T-helper 2 cell treated with Interferon-gamma antibody and Interleukin-4, amounts not matched to agents 100 ng/mL and 5 ng/mL, for 36 hours (primary cell): Measurements from ENCODE around the gene SLC7A8. TPM values are rescaled to one million over a fixed set of nuclear protein-coding genes. Genes with fewer than 3 reads are reported as not detected.

ENCODE experiments used
- intact Hi-C: fragments of 100-400 bp; cut with micrococcal nuclease; formaldehyde crosslinking; loops from one replicate; pipeline ENCODE4 v1.15.1; 2023
- total RNA-seq: library from RNA; stranded (reverse); gene quantifications from 2 replicates; pipeline ENCODE4 v1.2.3, GENCODE V29; 2022

SLC7A8 gene
- total RNA-seq, 1 donor from 2014 or later: 1.0 TPM

DNA sequence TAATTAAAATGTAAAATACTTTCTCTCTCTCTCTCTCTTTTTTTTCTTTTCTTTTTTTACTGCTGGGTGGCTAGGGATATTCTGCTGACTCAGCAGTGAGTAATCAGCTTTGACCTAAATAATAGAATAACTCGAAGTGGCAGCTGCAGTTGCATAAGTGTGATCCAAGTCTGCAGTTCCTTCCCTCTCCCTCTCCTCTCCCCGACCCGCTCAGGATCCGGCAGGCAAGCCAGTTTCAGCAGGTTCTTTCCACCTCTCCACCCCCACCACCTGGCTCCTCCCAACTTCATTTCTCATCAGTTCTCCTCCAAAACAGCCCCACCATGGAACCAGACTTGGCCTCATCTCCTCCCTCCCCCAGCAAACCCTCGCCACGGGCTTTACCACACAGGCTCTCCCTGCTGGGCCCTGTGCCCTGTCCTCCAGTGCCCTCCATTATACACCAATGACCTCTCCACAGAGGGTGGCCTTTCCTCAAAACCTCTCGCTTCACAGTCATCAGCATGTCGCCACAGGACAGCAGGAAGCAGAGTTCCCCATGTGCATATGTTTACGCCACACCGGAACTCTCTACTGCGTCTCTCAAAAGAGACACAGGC, 22.4 kb downstream of the SLC7A8 start:
- intact Hi-C loops: no loop called here

- intact Hi-C loops: no loop called here
These were observed 23.9 kb downstream of the SLC7A8 start for GRCh38 chr14:23159532-23159931.

DNA sequence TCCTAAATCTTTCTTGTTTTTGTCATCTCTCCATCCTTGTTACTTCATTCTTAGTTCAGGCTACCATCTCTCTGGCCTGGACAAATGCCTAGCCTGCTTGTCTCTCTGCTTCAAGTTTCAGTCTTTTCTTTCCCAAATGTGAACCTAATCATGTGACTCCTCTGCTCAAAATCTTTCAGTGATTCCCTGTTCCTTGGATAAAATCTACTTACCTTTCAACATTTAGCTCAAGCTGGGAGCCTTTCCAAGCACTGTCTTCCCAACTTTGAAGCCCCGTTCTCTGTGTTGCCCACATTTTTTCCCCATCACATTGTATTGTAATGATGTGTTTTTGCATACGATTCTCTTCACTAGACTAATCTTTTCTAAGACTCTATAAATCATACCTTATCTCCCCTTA, 24.7 kb downstream of the SLC7A8 start:
- intact Hi-C loops: no loop called here

DNA sequence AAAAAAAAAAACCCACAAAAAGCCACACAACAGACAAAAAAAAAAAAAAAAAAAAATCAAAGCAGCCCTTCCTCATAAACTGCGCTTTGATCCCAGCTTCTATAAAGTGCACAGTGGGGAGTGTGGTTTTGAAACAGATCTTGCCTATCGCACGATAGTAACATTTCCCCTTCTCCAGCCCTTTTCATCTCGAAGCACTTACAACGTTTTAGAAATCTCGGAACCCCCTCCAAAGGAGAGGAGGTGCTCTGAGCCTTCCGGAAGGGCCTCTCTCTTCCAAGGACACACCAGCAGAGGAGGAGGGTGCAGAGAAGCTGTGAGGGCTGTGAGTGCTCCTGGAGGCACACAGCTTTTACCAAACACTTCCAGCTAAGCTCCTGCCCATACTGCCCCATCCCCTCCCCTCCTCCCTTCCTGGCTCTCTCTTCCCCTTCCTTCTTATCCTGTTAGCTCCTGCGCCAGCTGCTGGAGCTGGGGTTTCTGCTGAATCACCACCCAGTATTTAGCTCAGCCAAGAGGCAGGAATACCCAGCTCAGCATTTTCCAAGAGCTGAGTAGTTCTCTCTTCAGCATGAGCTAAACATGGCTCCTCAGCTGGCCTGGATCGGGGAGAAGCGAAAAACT, 28.4 kb downstream of the SLC7A8 start:
- intact Hi-C loops: no loop called here

DNA sequence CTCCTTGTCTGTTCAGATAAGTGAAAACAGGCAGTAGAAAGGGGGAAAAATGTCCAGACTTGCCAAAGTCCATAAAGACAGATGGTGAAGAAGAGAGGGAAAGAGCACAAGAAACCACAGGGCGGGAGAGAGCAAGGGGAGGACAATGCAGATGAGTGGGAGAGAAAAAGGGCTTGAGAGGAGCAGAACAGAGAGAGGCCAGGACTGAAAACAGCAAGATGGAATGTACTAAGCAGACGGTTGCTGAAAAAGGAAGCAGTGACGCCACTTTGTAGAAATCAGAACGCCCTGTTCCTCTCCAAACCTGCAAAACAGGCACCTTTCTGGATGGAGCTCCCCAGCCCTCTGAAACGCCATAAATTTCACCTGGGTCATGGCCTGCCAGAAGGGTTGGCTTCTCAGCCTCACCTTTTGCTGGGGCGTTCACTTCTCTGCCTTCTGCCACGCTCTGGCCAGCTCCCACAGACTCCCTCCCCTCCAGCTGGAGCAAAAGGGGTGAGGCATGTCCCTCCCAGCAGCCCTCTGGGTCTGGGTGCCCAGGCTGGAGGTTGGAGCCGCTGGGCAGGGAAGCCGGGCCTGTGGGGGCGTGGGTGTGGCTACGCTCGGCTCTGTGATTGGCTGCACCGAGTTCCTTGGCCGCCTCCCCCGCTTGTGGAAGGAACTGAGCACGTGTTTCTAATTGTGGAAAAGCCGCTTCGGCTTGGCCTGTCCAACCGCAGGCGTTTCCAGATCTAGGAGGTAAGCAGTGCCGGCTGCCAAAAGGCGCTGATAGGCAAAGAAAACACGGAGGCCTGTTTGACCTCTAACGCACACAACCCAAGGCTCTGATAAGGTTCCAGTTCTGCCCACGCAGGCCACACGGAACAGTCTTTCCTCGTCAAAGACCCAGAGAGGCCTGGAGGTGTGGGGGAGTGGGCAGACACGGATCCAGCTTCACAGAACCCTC, 29.3 kb downstream of the SLC7A8 start:
- intact Hi-C loops: no loop called here

DNA sequence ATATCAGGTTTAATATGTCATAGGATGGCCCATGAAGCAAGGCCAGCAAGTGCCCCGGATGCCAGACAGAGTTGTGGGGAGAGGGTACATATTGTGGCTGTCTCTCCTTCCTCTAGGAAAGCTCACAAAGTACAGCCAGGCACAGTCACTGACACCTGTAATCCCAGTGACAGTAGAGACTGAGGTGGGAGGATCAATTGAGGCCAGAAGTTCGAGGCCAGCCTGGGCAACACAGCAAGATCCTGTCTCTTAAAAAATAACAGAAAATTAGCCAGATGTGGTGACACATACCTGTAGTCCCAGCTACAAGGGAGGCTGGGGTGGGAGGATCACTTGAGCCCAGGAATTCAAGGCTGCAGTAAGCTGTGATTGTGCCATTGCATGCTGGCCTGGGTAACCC, 32.1 kb downstream of the SLC7A8 start:
- intact Hi-C loops: no loop called here

GRCh38 chr14:23149745-23150144, 33.7 kb downstream of the SLC7A8 start:
- intact Hi-C loops: no loop called here

- intact Hi-C loops: no loop called here
These were observed 34.7 kb downstream of the SLC7A8 start for GRCh38 chr14:23148591-23149249.

DNA sequence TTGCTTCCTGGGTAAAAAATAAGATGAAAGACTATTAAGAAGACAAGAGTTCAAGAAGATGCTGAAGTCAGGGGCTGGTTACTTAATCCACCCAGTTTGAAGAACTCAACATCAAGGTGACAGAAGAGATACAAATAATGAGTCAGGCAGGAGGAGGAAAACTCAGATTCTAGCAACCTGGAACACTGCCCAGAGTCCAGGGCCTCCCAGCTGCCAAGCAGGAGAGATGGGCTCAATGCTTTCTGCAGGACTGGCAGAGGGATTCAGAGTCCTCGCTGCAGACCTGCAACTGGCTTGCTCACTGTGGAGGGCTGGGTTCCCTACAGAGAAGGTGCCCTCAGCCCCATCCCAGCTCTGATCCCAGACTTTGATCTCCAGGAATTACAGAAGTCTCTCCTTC, 35.8 kb downstream of the SLC7A8 start:
- intact Hi-C loops: no loop called here

GRCh38 chr14:23146980-23147379, 36.5 kb downstream of the SLC7A8 start:
- intact Hi-C loops: no loop called here

GRCh38 chr14:23146351-23146910, 37.0 kb downstream of the SLC7A8 start:
- intact Hi-C loops: no loop called here

DNA sequence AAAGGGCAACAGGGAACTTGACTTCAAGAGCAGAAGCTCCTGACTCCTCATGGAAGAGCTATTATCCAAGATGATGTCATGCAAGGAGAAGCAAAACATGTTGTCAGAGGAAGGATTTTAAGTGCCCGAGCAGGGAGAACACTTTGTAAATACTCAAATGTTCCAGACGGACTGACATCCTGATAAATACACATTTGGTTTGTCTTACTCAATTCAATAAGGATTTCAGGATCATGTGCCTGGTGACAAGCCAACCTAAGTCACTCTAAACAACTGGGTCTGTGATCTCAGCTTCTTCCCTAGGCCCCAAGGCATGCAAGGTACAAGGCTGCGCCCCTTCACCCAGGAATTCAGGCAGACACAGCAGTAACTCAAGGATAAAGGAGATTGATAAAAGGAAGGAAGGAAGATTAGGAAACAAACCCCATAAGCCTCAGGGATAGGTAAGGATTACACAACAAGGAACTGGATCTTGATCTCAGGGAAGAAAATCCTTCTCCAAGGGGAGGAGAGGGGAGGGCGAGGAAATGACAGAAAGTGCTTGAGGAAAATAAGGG, 37.6 kb downstream of the SLC7A8 start:
- intact Hi-C loops: no loop called here

DNA sequence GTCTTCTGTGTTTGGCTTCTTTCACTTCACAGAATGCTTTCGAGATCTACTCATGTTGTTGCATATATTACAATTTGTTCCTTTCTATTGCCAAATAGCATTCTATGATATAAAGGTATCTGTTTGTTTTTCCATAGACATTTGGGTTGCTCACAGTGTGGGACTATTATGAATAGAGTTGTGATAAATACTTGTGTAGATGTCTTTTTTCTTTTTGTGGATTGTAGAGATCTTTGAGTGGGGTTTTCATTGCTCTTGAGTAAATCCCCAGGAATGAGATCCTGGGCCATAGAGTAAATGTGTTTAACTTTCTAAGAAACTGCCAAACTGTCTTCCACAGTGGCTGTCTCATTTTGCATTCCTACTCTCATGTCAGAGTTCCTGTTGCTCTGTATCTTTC, 39.5 kb downstream of the SLC7A8 start:
- intact Hi-C loops: no loop called here

DNA sequence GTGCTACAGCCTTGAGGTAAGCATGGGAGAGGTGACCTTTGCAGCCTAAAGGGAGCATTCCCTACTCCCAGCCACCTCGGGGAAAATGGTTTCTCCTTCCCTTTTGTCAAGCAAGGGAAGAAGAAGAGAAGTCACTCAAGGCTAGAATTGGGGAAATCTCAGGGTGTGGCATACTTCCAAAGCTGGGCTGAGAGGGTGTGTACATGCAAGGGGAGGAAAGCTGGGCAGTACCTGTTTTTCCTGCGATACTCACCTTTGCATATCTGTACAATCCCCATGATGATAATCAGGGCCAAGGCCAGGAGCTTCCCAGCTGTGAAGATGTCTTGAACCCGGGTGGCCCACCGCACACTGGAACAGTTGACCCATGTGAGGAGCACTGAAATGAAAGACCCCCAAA, 40.6 kb downstream of the SLC7A8 start:
- intact Hi-C loops: no loop called here

- intact Hi-C loops: no loop called here
These were observed 41.6 kb downstream of the SLC7A8 start for GRCh38 chr14:23141706-23142444.

DNA sequence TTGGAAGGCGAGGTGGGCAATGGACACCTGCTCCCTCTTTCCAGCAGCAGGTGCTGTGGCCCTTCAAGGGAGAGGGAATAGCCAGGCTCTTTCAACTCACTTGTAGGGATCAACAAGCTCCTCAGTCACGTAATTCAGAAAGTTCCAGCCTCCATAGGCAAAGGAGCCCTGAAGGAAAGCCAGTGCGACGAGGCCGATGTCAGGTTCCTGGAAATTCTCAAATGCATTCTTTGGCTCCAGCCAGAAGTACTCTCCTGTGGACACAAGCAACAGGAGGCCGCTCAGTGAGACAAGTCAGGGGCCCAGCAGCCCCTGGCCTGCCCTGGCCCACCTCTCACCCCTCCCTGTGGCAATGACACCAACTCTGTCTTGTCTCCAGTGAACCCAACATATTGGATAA, 43.1 kb downstream of the SLC7A8 start:
- intact Hi-C loops: no loop called here

GRCh38 chr14:23139874-23140273, 43.6 kb downstream of the SLC7A8 start:
- intact Hi-C loops: no loop called here

- intact Hi-C loops: no loop called here
These were observed 45.5 kb downstream of the SLC7A8 start for GRCh38 chr14:23137813-23138535.

GRCh38 chr14:23137192-23137812, 46.2 kb downstream of the SLC7A8 start:
- intact Hi-C loops: no loop called here
